Left renal cortex interstitium (tissue), 4 donors: ENCODE results near the gene LAMA1. TPM values are rescaled to one million over a fixed set of nuclear protein-coding genes. Genes with fewer than 3 reads are reported as not detected.

Source experiments
- DNase-seq, 4 donors: peaks; one replicate each; pipeline ENCODE4 v3.0.0-alpha.2; 2013; ENCODE audit warnings: low read depth in 4 of 4, low spot score in 2 of 4, missing footprints in 1 of 4
- polyA plus RNA-seq, 4 donors: library from polyadenylated mRNA; unstranded; fragments of 120-200 nt; gene quantifications; one replicate each; pipeline ENCODE4 v1.2.1, GENCODE V29; 2013; ENCODE audit not compliant: insufficient read length in 4 of 4

LAMA1 gene
- polyA plus RNA-seq, 4 donors: 53.2 to 100 (median 74.0) TPM

DNA sequence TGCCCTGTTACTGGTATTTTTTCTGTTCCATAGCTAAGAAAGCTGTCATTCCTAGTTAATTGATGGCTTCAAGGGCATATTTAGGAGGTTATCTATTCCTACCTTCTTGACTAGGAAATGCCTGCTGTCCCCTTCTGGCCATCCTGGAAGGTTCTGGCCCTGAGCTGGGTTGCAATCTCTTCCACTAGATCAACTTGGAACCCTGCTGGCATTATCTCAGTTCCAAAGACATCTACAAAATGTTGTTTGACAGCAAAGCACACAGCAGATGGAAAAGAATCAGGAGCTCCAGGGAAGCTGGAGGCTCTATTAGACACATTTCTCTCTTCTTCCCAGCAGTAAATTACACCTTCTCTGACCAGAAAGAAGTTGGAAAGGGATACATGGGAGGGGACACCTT lies 196.0 kb downstream of the LAMA1 start:
- DNase-seq: no peak

DNA sequence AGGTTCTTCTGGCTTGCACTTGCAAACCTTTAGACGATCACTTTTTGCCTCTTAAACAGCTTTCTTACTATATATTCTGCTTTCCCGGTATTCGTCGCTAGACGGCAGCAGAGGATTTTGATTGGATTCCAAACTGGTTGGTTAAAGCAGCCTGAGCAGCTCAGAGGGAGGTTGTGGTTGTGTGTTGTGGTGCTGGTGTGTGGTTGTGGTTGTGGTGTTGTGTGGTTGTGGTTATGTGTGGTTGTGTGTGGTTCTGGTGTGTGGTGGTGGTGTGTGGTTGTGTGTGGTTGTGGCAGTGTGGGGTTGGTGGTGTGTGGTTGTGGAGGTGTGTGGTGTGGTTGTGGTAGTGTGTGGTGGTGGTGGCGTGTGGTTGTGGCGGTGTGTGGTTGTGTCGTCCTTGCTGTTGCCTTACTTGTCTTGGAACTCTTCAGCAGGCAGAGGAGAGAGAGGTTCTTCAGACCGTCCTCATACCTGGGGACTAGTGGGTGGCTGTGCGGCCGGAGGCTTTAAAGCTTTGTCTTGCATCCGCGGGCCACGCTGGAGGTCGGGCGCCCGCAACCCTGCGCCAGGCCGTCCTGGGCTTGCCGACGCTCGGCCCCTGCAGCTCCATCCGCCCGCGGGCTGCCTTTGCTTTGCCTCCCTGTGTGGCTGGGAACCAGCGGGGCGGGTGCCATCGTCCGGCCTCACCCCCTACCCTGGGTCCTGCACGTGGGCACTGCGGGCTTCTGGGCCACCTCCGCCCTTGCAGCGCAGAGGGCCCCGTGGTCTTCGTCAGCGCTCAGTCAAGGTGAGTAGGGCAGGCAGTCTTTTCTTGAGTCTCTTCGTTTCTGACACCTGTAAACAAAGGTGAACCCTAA lies 197.3 kb downstream of the LAMA1 start:
- DNase-seq: peak; percentile 13 to 59 (median 36)

DNA sequence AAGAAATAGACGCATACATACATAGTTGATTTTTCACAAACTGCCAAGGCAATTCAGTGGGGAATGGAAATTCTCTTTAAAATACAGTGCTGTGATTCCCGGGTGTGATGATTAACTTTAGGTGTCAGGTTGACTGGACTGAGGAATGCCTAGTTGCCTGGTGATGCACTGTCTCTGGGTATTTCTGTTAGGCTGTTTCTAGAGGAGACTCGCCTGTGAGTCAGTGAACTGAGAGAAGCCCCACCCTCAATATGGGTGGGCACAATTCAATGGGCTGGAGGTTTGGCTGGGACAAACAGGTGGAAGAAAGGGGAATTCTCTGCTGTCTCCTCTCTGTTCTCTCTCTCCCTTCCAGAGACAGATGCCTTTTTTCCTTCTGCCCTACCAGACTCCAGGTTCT lies 200.5 kb downstream of the LAMA1 start:
- DNase-seq: no peak

DNA sequence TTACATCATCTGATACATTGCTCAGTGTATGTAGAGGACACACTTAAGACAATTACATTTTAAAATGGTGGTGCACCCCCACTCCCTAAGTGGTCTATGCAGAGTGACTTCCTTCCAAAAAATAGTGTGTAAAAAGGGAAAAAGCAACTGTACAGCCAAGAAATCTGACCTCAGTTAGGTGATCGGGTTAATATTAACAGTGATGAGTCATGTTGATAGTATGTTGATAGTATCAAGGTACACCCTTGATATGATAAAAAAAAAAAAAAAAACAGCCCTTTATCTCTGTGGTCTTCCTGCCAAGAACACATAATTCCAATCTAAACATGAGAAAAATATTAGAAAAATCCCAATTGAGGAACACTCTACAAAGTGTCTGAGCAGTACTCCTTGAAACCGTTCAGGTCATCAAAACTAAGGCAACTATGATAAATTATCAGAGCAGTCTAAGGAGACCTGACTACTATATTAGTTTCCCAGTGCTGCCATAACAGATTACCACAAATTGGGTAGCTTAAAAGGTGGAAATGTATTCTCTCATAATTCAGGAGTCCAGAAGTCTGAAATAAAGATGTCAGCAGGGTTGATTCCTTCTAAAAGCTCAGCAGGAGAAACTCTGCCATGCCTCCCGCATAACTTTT lies 216.2 kb downstream of the LAMA1 start:
- no peak for DNase-seq

DNA sequence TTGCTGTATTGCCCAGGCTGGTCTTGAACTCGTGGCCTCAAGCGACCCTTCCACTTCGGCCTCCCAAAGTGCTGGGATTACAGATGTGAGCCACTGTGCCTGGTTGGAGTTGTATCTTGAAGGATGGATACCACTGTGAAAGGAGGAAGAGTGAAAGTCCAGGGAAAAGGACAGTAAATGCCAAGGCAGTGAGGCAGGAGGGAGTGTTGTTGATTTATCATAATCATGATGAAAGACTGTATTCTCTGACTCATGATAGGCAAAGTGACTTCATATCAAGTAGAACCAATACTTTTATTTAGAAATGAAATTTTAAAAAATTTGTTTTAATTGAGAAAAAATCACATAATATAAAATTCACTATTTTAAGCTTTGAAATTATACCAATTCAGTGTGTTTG lies 225.8 kb downstream of the LAMA1 start:
- DNase-seq: no peak

Other genes starting within 250 kb of the LAMA1 start
- gene LRRC30, start 113.3 kb upstream of the LAMA1 start, polyA plus RNA-seq: 1 to 10 TPM in 1 of 4 donors, under 1 TPM in 3; 0.34 to 1.2 (median 0.58) TPM